Medulla oblongata (tissue), 1 donor: ENCODE measurements around the gene PODNL1.

Experiments used
- DNase-seq: peaks from one replicate; pipeline ENCODE4 v3.0.0-alpha.2; 2015; ENCODE audit errors: extremely low spot score

PODNL1 gene

GRCh38 chr19:13890136-13890535, 48.1 kb downstream of the PODNL1 start:
- no peak for DNase-seq

GRCh38 chr19:13888281-13888680, 49.9 kb downstream of the PODNL1 start:
- no peak for DNase-seq

GRCh38 chr19:13887517-13887916, 50.7 kb downstream of the PODNL1 start:
- no peak for DNase-seq

GRCh38 chr19:13887018-13887436, 51.2 kb downstream of the PODNL1 start:
- no peak for DNase-seq

- DNase-seq, result no peak
Observed at GRCh38 chr19:13885826-13886365, 52.3 kb downstream of the PODNL1 start.

GRCh38 chr19:13884726-13885591, 53.3 kb downstream of the PODNL1 start:
- DNase-seq, result no peak

GRCh38 chr19:13883516-13884064, 54.6 kb downstream of the PODNL1 start:
- DNase-seq, result no peak

GRCh38 chr19:13882836-13883235, 55.4 kb downstream of the PODNL1 start:
- DNase-seq, result no peak

GRCh38 chr19:13882419-13882795, 55.8 kb downstream of the PODNL1 start:
- no peak for DNase-seq

GRCh38 chr19:13881692-13882418, 56.4 kb downstream of the PODNL1 start:
- no peak for DNase-seq

GRCh38 chr19:13881251-13881691, 56.9 kb downstream of the PODNL1 start:
- no peak for DNase-seq
